SJCRH30 (cell line): ENCODE results near the gene RPL34. TPM values are rescaled to one million over a fixed set of nuclear protein-coding genes. Genes with fewer than 3 reads are reported as not detected.
A peak's percentile ranks its signal among the peaks of the same experiment; 100 is the strongest.

Source experiments
- DNase-seq, 2 experiments: peaks; one replicate each; pipeline ENCODE4 v3.0.0-alpha.2; 2015 to 2020
- H3K27ac ChIP-seq: fragments of 250-450 bp; sonication (Bioruptor Pico); 2 replicates; pipeline ENCODE4 v1.5.1; 2020; ENCODE audit warnings: mild to moderate bottlenecking, moderate library complexity
- H3K27me3 ChIP-seq: fragments of 250-450 bp; sonication (Bioruptor Pico); 2 replicates; pipeline ENCODE4 v1.5.1; 2020; ENCODE audit warnings: mild to moderate bottlenecking, moderate library complexity
- H3K36me3 ChIP-seq: fragments of 250-450 bp; sonication (Bioruptor Pico); 2 replicates; pipeline ENCODE4 v1.5.1; 2020; ENCODE audit warnings: mild to moderate bottlenecking, moderate library complexity
- H3K4me1 ChIP-seq: fragments of 250-450 bp; sonication (Bioruptor Pico); 2 replicates; pipeline ENCODE4 v1.5.1; 2020; ENCODE audit warnings: mild to moderate bottlenecking, moderate library complexity
- H3K4me3 ChIP-seq: fragments of 250-450 bp; sonication (Bioruptor Pico); 2 replicates; pipeline ENCODE4 v1.5.1; 2020; ENCODE audit warnings: mild to moderate bottlenecking, moderate library complexity
- H3K9me3 ChIP-seq: fragments of 250-450 bp; sonication (Bioruptor Pico); replicated peaks from 2 replicates; pipeline ENCODE4 v1.5.1; 2020; ENCODE audit warnings: mild to moderate bottlenecking, moderate library complexity
- total RNA-seq: library from RNA; depleted of rRNA; stranded (reverse); fragments of >200 nt; shearing (Covaris generic); gene quantifications from 2 replicates; pipeline ENCODE4 v1.2.3, GENCODE V29; 2014

Gene RPL34
- total RNA-seq, 1 experiment from 2014 or later = 2,370 TPM

- Histone ChIP-seq H3K36me3 (no peaks in the 10 kb centered on the region), H3K4me3 (no peak overlapping the region), H3K27me3 (no peaks in the 10 kb centered on the region), H3K4me1 (no peaks in the 10 kb centered on the region), H3K27ac (no peak overlapping the region), H3K9me3 (no peaks in the 10 kb centered on the region)
- DNase-seq = no peak
These were observed 9.0 kb upstream of the RPL34 start for GRCh38 chr4:108611365-108611764.

- Histone ChIP-seq H3K4me1 (no peaks in the 10 kb centered on the region), H3K36me3 (no peaks in the 10 kb centered on the region), H3K27ac (no peak overlapping the region), H3K9me3 (no peaks in the 10 kb centered on the region), H3K4me3 (no peak overlapping the region), H3K27me3 (no peaks in the 10 kb centered on the region)
- no peak for DNase-seq
These were observed 8.0 kb upstream of the RPL34 start for GRCh38 chr4:108612365-108612764.

DNA sequence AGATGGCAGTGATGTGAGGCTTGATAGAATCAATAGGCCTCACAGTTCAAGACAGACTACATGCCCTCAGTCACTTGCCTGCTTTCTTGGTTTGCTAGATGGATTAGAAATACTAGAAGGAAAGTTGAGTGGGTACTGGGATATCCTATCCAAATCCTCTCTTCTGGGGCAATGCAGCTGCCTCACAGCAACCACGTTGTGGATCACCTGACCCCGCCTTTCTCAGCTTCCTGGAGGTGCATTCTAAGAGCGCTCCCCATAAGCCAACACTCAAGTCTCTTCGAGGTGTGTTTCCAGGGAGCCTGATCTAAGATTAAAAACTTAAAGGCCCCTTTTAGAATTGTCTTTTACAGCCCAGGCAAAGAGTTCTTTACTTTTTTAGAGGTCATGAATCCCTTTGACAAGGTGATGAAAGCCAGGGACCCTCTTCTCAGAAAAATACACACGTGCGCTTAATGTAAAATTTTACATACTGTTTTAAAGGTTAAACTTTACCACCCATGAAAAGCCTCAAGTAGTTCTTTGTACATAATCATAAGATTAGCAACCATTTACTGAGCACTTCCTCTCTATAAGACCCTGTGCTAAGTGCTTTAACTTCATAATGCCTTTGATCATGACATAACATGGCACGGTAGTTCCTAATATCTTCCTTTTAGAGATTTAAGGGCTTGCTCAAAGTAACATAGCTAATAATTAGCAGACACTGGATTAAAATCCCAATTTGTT, 840 bp upstream of the RPL34 start:
- Histone ChIP-seq H3K27me3 (no peaks in the 10 kb centered on the region), H3K36me3 (peaks cover 34% of the 10 kb centered on the region), H3K27ac (no peak overlapping the region), H3K9me3 (no peaks in the 10 kb centered on the region), H3K4me3 (peak overlapping the region; percentile 70), H3K4me1 (peaks cover 8% of the 10 kb centered on the region; the same call in 1 of the 2 replicates)
- DNase-seq = no peak

DNA sequence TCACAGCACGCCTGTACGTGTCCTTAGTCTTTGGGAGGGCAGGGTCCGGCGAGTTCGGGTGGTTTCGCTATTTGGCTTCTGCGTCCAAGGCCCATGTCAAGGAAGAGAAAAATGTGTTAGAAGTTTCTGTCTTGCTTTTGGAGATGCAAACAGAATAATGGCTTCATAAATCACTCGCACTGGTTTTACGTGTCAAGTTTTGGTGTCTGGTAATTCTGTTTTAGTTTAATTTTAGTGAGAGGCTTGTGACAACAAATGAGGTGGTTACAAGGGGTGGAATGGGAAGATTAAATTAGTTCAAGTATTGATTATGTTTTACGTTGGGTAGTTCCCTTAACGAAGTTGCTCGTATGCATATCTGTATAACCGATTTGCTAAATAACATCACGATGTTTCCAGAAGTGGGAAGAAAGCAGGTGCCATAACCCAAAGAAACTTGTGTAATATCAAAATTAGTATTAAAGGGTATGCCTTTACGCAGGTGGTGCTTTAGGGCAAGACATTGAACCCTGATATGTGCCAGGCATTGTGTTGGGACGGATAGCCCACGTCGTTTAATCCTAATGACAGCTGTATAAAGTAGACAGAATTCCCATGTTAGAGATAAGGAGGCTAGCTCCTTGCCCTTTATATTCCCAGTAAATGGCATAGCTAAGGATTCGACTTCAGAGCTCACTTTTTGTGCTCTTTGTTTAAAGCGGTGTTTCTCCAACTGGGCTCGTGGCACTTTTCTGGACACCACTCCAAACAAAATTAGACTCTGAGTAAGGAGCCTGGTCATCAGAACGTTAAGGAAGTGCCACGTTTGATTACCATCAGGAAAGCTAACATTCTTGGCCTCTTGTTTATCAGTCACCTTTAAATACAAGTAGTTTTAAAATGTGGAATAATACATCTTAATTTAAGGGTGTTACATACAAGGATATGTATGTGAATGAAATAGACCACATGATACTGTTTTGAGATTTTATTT, 843 bp downstream of the RPL34 start:
- Histone ChIP-seq H3K4me1 (peaks cover 8% of the 10 kb centered on the region; the same call in 1 of the 2 replicates), H3K9me3 (no peaks in the 10 kb centered on the region), H3K27me3 (no peaks in the 10 kb centered on the region), H3K4me3 (peak overlapping the region; percentile 70), H3K27ac (peak overlapping the region; percentile 77), H3K36me3 (peaks cover 50% of the 10 kb centered on the region)
- DNase-seq = no peak

GRCh38 chr4:108622022-108622421, 1.6 kb downstream of the RPL34 start:
- H3K27me3 ChIP-seq = no peaks in the 10 kb centered on the region
- peaks cover 8% of the 10 kb centered on the region; the same call in 1 of the 2 replicates for H3K4me1 ChIP-seq
- no peak for DNase-seq
- no peaks in the 10 kb centered on the region for H3K9me3 ChIP-seq
- H3K4me3 ChIP-seq = peak overlapping the region; percentile 70
- peaks cover 56% of the 10 kb centered on the region for H3K36me3 ChIP-seq
- no peak overlapping the region for H3K27ac ChIP-seq

GRCh38 chr4:108622828-108623227, 2.5 kb downstream of the RPL34 start:
- peaks cover 62% of the 10 kb centered on the region for H3K36me3 ChIP-seq
- no peak for DNase-seq
- H3K27ac ChIP-seq = no peak overlapping the region
- no peaks in the 10 kb centered on the region for H3K27me3 ChIP-seq
- no peaks in the 10 kb centered on the region for H3K9me3 ChIP-seq
- no peak overlapping the region for H3K4me3 ChIP-seq
- peaks cover 8% of the 10 kb centered on the region; the same call in 1 of the 2 replicates for H3K4me1 ChIP-seq

DNA sequence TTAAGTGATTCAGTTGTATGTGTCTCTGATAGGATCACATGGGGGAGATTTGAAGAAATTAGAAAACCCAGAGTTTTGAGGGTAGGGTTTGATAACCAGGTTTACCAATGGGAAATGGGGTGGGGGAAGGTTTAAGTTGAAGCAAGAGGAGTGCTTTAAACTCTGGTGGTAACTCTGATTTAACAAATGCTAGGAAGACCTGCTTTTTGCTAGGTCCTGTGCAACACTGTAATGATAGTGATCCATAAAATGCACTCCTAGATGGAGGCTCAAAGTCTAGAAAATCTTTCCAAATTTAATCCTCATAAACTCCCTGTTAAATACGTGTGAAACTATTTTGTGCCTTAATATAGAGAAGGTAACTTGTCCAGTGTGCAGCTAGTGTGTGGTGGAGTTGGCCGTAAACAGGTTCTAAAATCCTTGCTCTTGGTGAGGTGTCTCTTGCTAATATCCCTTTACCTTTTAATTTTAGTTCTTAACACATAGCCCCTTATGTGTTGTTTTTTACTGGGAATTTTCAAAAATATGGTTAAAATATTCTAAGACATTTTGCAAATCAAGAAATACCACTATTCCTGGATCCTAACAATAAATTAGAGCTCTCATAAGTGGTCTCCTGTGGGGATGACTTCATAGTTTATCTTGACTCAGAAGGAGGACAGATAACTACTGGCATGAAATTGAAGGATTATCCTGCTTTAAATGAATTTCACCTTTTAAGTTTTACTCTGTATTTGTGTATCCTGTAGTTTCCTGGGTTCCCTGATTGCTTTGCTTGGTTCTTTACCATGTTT, 4.1 kb downstream of the RPL34 start:
- H3K36me3 ChIP-seq = peaks cover 77% of the 10 kb centered on the region
- no peak for DNase-seq

GRCh38 chr4:108626056-108626455, 5.7 kb downstream of the RPL34 start:
- H3K27me3 ChIP-seq = no peaks in the 10 kb centered on the region
- H3K36me3 ChIP-seq = peaks cover 88% of the 10 kb centered on the region
- peaks cover 8% of the 10 kb centered on the region; the same call in 1 of the 2 replicates for H3K4me1 ChIP-seq
- H3K4me3 ChIP-seq = no peak overlapping the region
- H3K27ac ChIP-seq = no peak overlapping the region
- no peaks in the 10 kb centered on the region for H3K9me3 ChIP-seq
- no peak for DNase-seq

More for the DNA sequence above, 4.1 kb downstream of the RPL34 start:
- Histone ChIP-seq H3K4me3 (no peak overlapping the region), H3K27ac (no peak overlapping the region), H3K27me3 (no peaks in the 10 kb centered on the region), H3K4me1 (peaks cover 8% of the 10 kb centered on the region; the same call in 1 of the 2 replicates), H3K9me3 (no peaks in the 10 kb centered on the region)

- no peak for DNase-seq
These were observed 8.0 kb downstream of the RPL34 start for GRCh38 chr4:108628411-108628810.

GRCh38 chr4:108635070-108635655, 14.8 kb downstream of the RPL34 start:
- no peak overlapping the region for H3K4me3 ChIP-seq
- peaks cover 49% of the 10 kb centered on the region for H3K36me3 ChIP-seq
- H3K9me3 ChIP-seq = no peaks in the 10 kb centered on the region
- no peaks in the 10 kb centered on the region for H3K4me1 ChIP-seq
- H3K27me3 ChIP-seq = no peaks in the 10 kb centered on the region
- H3K27ac ChIP-seq = no peak overlapping the region
- DNase-seq = no peak

More at GRCh38 chr4:108628411-108628810, 8.0 kb downstream of the RPL34 start:
- H3K27ac ChIP-seq = no peak overlapping the region
- H3K4me1 ChIP-seq = no peaks in the 10 kb centered on the region
- H3K4me3 ChIP-seq = no peak overlapping the region
- H3K36me3 ChIP-seq = peaks cover 90% of the 10 kb centered on the region
- no peaks in the 10 kb centered on the region for H3K9me3 ChIP-seq
- no peaks in the 10 kb centered on the region for H3K27me3 ChIP-seq

DNA sequence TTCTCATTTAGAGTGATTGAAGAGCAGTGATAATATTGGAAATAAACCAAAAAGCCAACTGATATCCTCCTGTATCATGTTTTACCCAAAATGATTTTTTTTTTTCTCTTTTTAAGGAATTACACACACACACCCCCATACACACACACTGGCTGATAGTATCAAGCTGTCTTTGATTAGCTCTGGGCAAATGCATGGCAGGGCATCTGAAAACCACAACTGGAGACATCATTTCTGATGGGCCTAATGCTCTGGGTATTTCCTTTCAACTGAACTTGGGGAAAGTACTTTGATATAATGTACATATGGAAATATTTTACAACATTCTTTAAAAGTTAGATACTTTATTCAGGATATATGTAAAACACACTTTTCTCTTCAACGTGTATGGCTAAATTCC, 15.9 kb downstream of the RPL34 start:
- Histone ChIP-seq H3K27ac (no peak overlapping the region), H3K4me1 (no peaks in the 10 kb centered on the region), H3K27me3 (no peaks in the 10 kb centered on the region), H3K9me3 (no peaks in the 10 kb centered on the region), H3K4me3 (no peak overlapping the region), H3K36me3 (peaks cover 41% of the 10 kb centered on the region)
- no peak for DNase-seq

DNA sequence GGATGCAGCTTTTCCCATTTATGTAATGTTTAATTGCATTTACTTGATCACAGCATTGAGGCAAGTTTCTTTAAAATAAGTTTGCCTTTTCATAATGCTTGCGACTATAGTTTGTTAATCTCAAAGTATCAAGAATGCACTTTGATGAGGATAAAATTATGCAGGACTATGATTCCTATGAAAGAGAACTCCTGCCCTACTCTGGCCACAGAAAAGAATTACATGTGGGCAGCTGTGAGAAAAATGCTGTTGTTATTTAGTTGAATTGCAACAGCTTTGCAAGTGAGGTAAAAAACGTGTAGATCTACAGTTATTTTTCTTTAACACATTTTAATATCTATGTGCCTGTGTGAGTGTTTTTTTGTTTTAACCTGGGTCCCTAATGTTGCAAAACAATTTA, 17.5 kb downstream of the RPL34 start:
- Histone ChIP-seq H3K27me3 (no peaks in the 10 kb centered on the region), H3K4me3 (no peak overlapping the region), H3K9me3 (no peaks in the 10 kb centered on the region), H3K36me3 (peaks cover 25% of the 10 kb centered on the region), H3K4me1 (no peaks in the 10 kb centered on the region), H3K27ac (no peak overlapping the region)
- peak in 1 of 2 experiments; percentile 31 for DNase-seq

DNA sequence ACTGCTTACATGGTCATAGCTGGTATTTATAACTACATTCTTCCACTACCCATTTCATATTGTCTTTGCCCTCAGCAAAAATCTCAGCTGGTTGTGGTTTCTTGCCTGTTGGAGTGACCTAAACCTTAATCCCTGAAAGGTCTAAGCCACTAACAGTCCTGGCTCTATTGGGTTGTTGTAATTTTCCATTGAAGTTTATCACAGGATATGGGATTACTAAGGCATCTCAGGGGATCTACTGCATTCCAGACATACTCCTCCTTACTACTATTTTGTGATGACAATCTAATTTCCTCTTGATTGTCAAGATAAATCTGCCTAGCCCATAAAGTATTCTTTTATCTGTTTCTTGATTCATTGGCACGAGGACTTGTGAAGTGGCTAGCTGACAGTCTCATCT, 23.9 kb downstream of the RPL34 start:
- Histone ChIP-seq H3K9me3 (no peaks in the 10 kb centered on the region), H3K27me3 (no peaks in the 10 kb centered on the region), H3K4me3 (no peak overlapping the region), H3K4me1 (peaks cover 27% of the 10 kb centered on the region), H3K36me3 (no peaks in the 10 kb centered on the region), H3K27ac (peak overlapping the region; percentile 21)
- DNase-seq = peak; percentile 71 to 84

GRCh38 chr4:108646706-108647105, 26.3 kb downstream of the RPL34 start:
- H3K4me3 ChIP-seq = no peak overlapping the region
- no peaks in the 10 kb centered on the region for H3K9me3 ChIP-seq
- no peaks in the 10 kb centered on the region for H3K27me3 ChIP-seq
- peaks cover 27% of the 10 kb centered on the region for H3K4me1 ChIP-seq
- H3K27ac ChIP-seq = peak overlapping the region; percentile 63
- no peaks in the 10 kb centered on the region for H3K36me3 ChIP-seq
- DNase-seq = peak; percentile 75 to 88
